H1 (cell line): ENCODE data around the gene CHI3L2. TPM values are rescaled to one million over a fixed set of nuclear protein-coding genes. Genes with fewer than 3 reads are reported as not detected.

ENCODE experiments used
- CREB1 ChIP-seq: IDR thresholded peaks from 2 replicates; pipeline ENCODE4 v1.6.1; 2012; ENCODE audit warnings: inconsistent platforms
- HDAC2 ChIP-seq, 2 experiments: fragments of 300-600 bp in 1 of 2; sonication (generic) in 1 of 2; IDR thresholded peaks; 2 replicates each; pipeline ENCODE4 v1.6.1; 2011 to 2012; ENCODE audit warnings: low read depth in 2 of 2, low read length in 2 of 2, mild to moderate bottlenecking in 2 of 2, moderate library complexity in 2 of 2, borderline replicate concordance in 1 of 2, inconsistent platforms in 1 of 2
- SIRT6 ChIP-seq: IDR thresholded peaks from one replicate; pipeline ENCODE4 v1.7.1; 2012; ENCODE audit warnings: low read length, inconsistent platforms
- TAF1 ChIP-seq: IDR thresholded peaks from 2 replicates; pipeline ENCODE4 v1.6.1; 2011; ENCODE audit warnings: mild to moderate bottlenecking, low read depth, low read length
- polyA plus RNA-seq, 7 experiments: library from polyadenylated mRNA; depleted of rRNA in 3 of 7; stranded (reverse) in 5 of 7; unstranded in 2 of 7; fragments of >200 nt in 5 of 7; fragments of 200-250 nt in 2 of 7; gene quantifications; 1 replicate in 5 of 7; 2 replicates in 1 of 7; 4 replicates in 1 of 7; pipeline versions ENCODE4 v1.2.1 to v1.2.3, GENCODE V29; 2011 to 2013; ENCODE audit warnings: missing spikeins in 2 of 7, mixed read lengths in 2 of 7
- total RNA-seq: library from RNA; stranded (reverse); fragmentation: NEBNext Ultra II Directional; extraction: Animal tissue kit (Norgen Biotek cat#: 25700); gene quantifications from 2 replicates; pipeline ENCODE4 v1.2.1, GENCODE V29; 2021
- TF ChIP-seq, protein P1 (sequence below), 3 experiments: IDR thresholded peaks; 1 replicate in 2 of 3; 2 replicates in 1 of 3; pipeline versions ENCODE4 v1.5.1 to v1.6.1; 2011; ENCODE audit warnings: low read length in 3 of 3, mild to moderate bottlenecking in 3 of 3, inconsistent platforms in 2 of 3, low read depth in 1 of 3, moderate library complexity in 1 of 3; ENCODE audit not compliant: insufficient read depth in 1 of 3; ENCODE audit errors: control extremely low read depth in 1 of 3
- TF ChIP-seq, protein P2 (sequence below): IDR thresholded peaks from 2 replicates; pipeline ENCODE4 v1.6.1; 2012; ENCODE audit warnings: inconsistent platforms

Gene CHI3L2
- total and polyA plus RNA-seq, 2 of the 8 experiments (the other 6 are each of a cell fraction or from before 2014, with no cell fraction given): not detected

DNA sequence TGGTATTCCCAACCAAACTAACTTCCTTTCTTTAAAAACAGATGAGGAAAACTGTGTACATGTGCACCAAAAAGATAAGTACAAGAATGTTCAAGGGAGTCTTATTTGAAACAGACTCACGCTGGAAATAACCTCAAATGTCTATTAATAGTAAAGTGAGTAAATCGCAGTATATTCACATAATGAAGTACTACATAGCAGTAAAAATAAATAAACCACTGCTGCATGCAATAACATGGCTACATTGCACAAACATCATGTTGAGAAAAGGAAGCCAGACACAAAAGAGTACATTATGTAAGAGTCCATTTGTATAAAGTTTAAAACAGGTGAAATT lies 21.8 kb upstream of the CHI3L2 start (continued):
- TF ChIP-seq, protein P1, sequence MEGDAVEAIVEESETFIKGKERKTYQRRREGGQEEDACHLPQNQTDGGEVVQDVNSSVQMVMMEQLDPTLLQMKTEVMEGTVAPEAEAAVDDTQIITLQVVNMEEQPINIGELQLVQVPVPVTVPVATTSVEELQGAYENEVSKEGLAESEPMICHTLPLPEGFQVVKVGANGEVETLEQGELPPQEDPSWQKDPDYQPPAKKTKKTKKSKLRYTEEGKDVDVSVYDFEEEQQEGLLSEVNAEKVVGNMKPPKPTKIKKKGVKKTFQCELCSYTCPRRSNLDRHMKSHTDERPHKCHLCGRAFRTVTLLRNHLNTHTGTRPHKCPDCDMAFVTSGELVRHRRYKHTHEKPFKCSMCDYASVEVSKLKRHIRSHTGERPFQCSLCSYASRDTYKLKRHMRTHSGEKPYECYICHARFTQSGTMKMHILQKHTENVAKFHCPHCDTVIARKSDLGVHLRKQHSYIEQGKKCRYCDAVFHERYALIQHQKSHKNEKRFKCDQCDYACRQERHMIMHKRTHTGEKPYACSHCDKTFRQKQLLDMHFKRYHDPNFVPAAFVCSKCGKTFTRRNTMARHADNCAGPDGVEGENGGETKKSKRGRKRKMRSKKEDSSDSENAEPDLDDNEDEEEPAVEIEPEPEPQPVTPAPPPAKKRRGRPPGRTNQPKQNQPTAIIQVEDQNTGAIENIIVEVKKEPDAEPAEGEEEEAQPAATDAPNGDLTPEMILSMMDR (IDR thresholded peaks at IDR 0.05; ENCODE audit: control extremely low read depth in 1 of 3, insufficient read depth in 1 of 3, low read depth in 1 of 3, low read length in 3 of 3): no peak
- no peak for TF ChIP-seq SIRT6
- TF ChIP-seq HDAC2 (IDR thresholded peaks at IDR 0.05; ENCODE audit: borderline replicate concordance in 1 of 2, low read depth in 2 of 2, low read length in 2 of 2): no peak
- no peak for TF ChIP-seq CREB1
- no peak for TF ChIP-seq TAF1
- TF ChIP-seq, protein P2, sequence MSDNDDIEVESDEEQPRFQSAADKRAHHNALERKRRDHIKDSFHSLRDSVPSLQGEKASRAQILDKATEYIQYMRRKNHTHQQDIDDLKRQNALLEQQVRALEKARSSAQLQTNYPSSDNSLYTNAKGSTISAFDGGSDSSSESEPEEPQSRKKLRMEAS: no peak
